AG09309 (cell line): ENCODE data around the gene VNN1.

Experiments used
- DNase-seq: peaks from one replicate; pipeline ENCODE4 v3.0.0-alpha.2; 2010; ENCODE audit warnings: low read depth
- H3K4me3 ChIP-seq: 2 replicates; pipeline ENCODE4 v1.5.1; 2011; ENCODE audit warnings: mild to moderate bottlenecking, low read depth, low read length, moderate library complexity; ENCODE audit not compliant: control insufficient read depth
- CTCF ChIP-seq: IDR thresholded peaks from 2 replicates; pipeline ENCODE4 v1.5.1; 2011; ENCODE audit warnings: mild to moderate bottlenecking, low read depth, low read length, inconsistent platforms; ENCODE audit not compliant: insufficient read depth, control insufficient read depth; ENCODE audit errors: missing control alignments

The VNN1 gene

GRCh38 chr6:132728616-132729015 is 14.8 kb upstream of the VNN1 start:
- no peak for TF ChIP-seq CTCF
- H3K4me3 ChIP-seq = no peak overlapping the region
- DNase-seq = no peak

- no peak for TF ChIP-seq CTCF
- no peak for DNase-seq
- no peak overlapping the region for H3K4me3 ChIP-seq
Measured at GRCh38 chr6:132726608-132726975, 12.7 kb upstream of the VNN1 start.

- DNase-seq = no peak
- H3K4me3 ChIP-seq = no peak overlapping the region
- TF ChIP-seq CTCF = no peak
Measured at GRCh38 chr6:132725947-132726607, 12.2 kb upstream of the VNN1 start.

GRCh38 chr6:132725471-132725870 is 11.6 kb upstream of the VNN1 start:
- TF ChIP-seq CTCF = no peak
- H3K4me3 ChIP-seq = no peak overlapping the region
- no peak for DNase-seq

- no peak for DNase-seq
- H3K4me3 ChIP-seq = no peak overlapping the region
- TF ChIP-seq CTCF = no peak
Measured at GRCh38 chr6:132719736-132720448, 6.0 kb upstream of the VNN1 start.

- no peak for TF ChIP-seq CTCF
- no peak for DNase-seq
- H3K4me3 ChIP-seq = no peak overlapping the region
Measured at GRCh38 chr6:132715881-132716637, 2.2 kb upstream of the VNN1 start.
